Measurements from ENCODE around the gene AHSA1.
A peak's percentile ranks its signal among the peaks of the same experiment; 100 is the strongest.

AHSA1 gene

GRCh38 chr14:77442196-77442595 lies 15.7 kb upstream of the AHSA1 start:
- TF ChIP-seq CTCF (IDR thresholded peaks at IDR 0.05; ENCODE audit: low read depth, low read length, missing control alignments), result no peak
- H3K27ac ChIP-seq, result no peak overlapping the region
- H3K27me3 ChIP-seq (replicated peaks), result no peaks in the 10 kb centered on the region
- in situ Hi-C loops (cut with HindIII; ENCODE audit: low pct_ligation_motif_present, low sequenced_read_pairs), result no loop called here
- no peak overlapping the region for H3K4me3 ChIP-seq (ENCODE audit: low read depth, low read length)
- DNase-seq, result no peak
- H3K36me3 ChIP-seq (replicated peaks), result peaks cover 32% of the 10 kb centered on the region

GRCh38 chr14:77455966-77456640 lies 1.8 kb upstream of the AHSA1 start:
- in situ Hi-C loops (cut with HindIII; ENCODE audit: low pct_ligation_motif_present, low sequenced_read_pairs), result no loop called here
- Histone ChIP-seq H3K27ac (no peak overlapping the region), H3K36me3 (replicated peaks) (peaks cover 16% of the 10 kb centered on the region), H3K4me3 (ENCODE audit: low read depth, low read length) (no peak overlapping the region), H3K27me3 (replicated peaks) (no peaks in the 10 kb centered on the region)
- no peak for DNase-seq
- TF ChIP-seq CTCF (IDR thresholded peaks at IDR 0.05; ENCODE audit: low read depth, low read length, missing control alignments), result no peak

- TF ChIP-seq CTCF (IDR thresholded peaks at IDR 0.05; ENCODE audit: low read depth, low read length, missing control alignments), result no peak
- no peak for DNase-seq
- Histone ChIP-seq H3K36me3 (replicated peaks) (peaks cover 22% of the 10 kb centered on the region), H3K4me3 (ENCODE audit: low read depth, low read length) (peak overlapping the region; percentile 81), H3K27me3 (replicated peaks) (no peaks in the 10 kb centered on the region), H3K27ac (peak overlapping the region; percentile 26)
- in situ Hi-C loops (cut with HindIII; ENCODE audit: low pct_ligation_motif_present, low sequenced_read_pairs), result no loop called here
Measured at GRCh38 chr14:77457115-77457521, 775 bp upstream of the AHSA1 start.

- in situ Hi-C loops (cut with HindIII; ENCODE audit: low pct_ligation_motif_present, low sequenced_read_pairs), result no loop called here
- Histone ChIP-seq H3K4me3 (ENCODE audit: low read depth, low read length) (peak overlapping the region; percentile 81), H3K27me3 (replicated peaks) (no peaks in the 10 kb centered on the region), H3K36me3 (replicated peaks) (peaks cover 34% of the 10 kb centered on the region), H3K27ac (peak overlapping the region; percentile 81)
- TF ChIP-seq CTCF (IDR thresholded peaks at IDR 0.05; ENCODE audit: low read depth, low read length, missing control alignments), result no peak
- DNase-seq, result peak; percentile 24
Measured at GRCh38 chr14:77458249-77458950, 507 bp downstream of the AHSA1 start.

- H3K4me3 ChIP-seq (ENCODE audit: low read depth, low read length), result peak overlapping the region; percentile 81
- in situ Hi-C loops (cut with HindIII; ENCODE audit: low pct_ligation_motif_present, low sequenced_read_pairs), result no loop called here
- peak overlapping the region; percentile 81 for H3K27ac ChIP-seq
- no peaks in the 10 kb centered on the region for H3K27me3 ChIP-seq (replicated peaks)
- TF ChIP-seq CTCF (IDR thresholded peaks at IDR 0.05; ENCODE audit: low read depth, low read length, missing control alignments), result peak; percentile 80
- DNase-seq, result peak; percentile 85
- peaks cover 42% of the 10 kb centered on the region for H3K36me3 ChIP-seq (replicated peaks)
Measured at GRCh38 chr14:77459072-77459723, 1.3 kb downstream of the AHSA1 start.
